ENCODE data around the gene NLRP12.

- no peak for TF ChIP-seq RARB (CRISPR knock-in tag; IDR thresholded peaks at IDR 0.05)
- no peak for TF ChIP-seq PATZ1 (CRISPR knock-in tag; IDR thresholded peaks at IDR 0.05; ENCODE audit: borderline replicate concordance)
- no peak for TF ChIP-seq ARNTL (CRISPR knock-in tag; IDR thresholded peaks at IDR 0.05; ENCODE audit: borderline replicate concordance, low read depth)
- no peak for TF ChIP-seq OSR1 (CRISPR knock-in tag; IDR thresholded peaks at IDR 0.05)
- no peak for TF ChIP-seq TSHZ2 (CRISPR knock-in tag; IDR thresholded peaks at IDR 0.05)
- TF ChIP-seq ZNF8 (CRISPR knock-in tag; IDR thresholded peaks at IDR 0.05) = no peak
- TF ChIP-seq POU6F1 (CRISPR knock-in tag; IDR thresholded peaks at IDR 0.05; ENCODE audit: borderline replicate concordance, low read depth) = no peak
- TF ChIP-seq CSRNP3 (CRISPR knock-in tag; IDR thresholded peaks at IDR 0.05) = no peak
- no peak for TF ChIP-seq ZFP3 (CRISPR knock-in tag; IDR thresholded peaks at IDR 0.05)
Observed at GRCh38 chr19:53789708-53790678, 34.1 kb downstream of the NLRP12 start.

Data from SK-N-SH treated with all-trans-retinoic acid at 6 μM for 48 hours (cell line).